SK-N-SH treated with all-trans-retinoic acid at 6 μM for 48 hours (cell line): ENCODE data around the gene MAGEB4.

Experiments
- ATAC-seq: fragments of 200-7000 bp; cut with Tn5 transposase; 3 replicates; pipeline ENCODE4 v1.9.1; 2020; ENCODE audit warnings: mild to moderate bottlenecking, moderate library complexity
- ARNTL ChIP-seq: fragments of 450-650 bp; formaldehyde crosslinking; IDR thresholded peaks from 2 replicates; pipeline ENCODE4 v1.5.0; 2020; ENCODE audit warnings: low read depth, mild to moderate bottlenecking, moderate library complexity, borderline replicate concordance
- BACH2 ChIP-seq: fragments of 250-450 bp; sonication (Bioruptor Pico); IDR thresholded peaks from 2 replicates; pipeline ENCODE4 v1.9.0; 2021; ENCODE audit warnings: mild to moderate bottlenecking, borderline replicate concordance
- CSDC2 ChIP-seq: fragments of 250-450 bp; sonication (Bioruptor Pico); IDR thresholded peaks from 2 replicates; pipeline ENCODE4 v1.5.0; 2020; ENCODE audit warnings: mild to moderate bottlenecking, moderate library complexity
- ESRRG ChIP-seq: fragments of 250-450 bp; sonication (Bioruptor Pico); IDR thresholded peaks from 2 replicates; pipeline ENCODE4 v1.6.1; 2021; ENCODE audit warnings: mild to moderate bottlenecking
- GLIS3 ChIP-seq: fragments of 250-450 bp; sonication (Bioruptor Pico); IDR thresholded peaks from 2 replicates; pipeline ENCODE4 v1.5.0; 2020; ENCODE audit warnings: mild to moderate bottlenecking, moderate library complexity
- ISL1 ChIP-seq: fragments of 250-450 bp; sonication (Bioruptor Pico); IDR thresholded peaks from 2 replicates; pipeline ENCODE4 v2.1.2; 2022; ENCODE audit warnings: mild to moderate bottlenecking, moderate library complexity
- OSR1 ChIP-seq: fragments of 250-450 bp; sonication (Bioruptor Pico); IDR thresholded peaks from 2 replicates; pipeline ENCODE4 v1.8.0; 2022; ENCODE audit warnings: moderate library complexity, mild to moderate bottlenecking, inconsistent platforms
- PPARA ChIP-seq: fragments of 250-450 bp; sonication (Bioruptor Pico); IDR thresholded peaks from 2 replicates; pipeline ENCODE4 v1.5.0; 2020; ENCODE audit warnings: mild to moderate bottlenecking, borderline replicate concordance
- RARB ChIP-seq: fragments of 250-450 bp; sonication (Bioruptor Pico); IDR thresholded peaks from 2 replicates; pipeline ENCODE4 v1.8.0; 2021; ENCODE audit warnings: mild to moderate bottlenecking, moderate library complexity
- SNAI2 ChIP-seq: fragments of 250-450 bp; sonication (Bioruptor Pico); IDR thresholded peaks from 2 replicates; pipeline ENCODE4 v1.5.0; 2020; ENCODE audit warnings: mild to moderate bottlenecking, moderate library complexity
- TCF4 ChIP-seq: fragments of 250-450 bp; sonication (Bioruptor Pico); IDR thresholded peaks from 2 replicates; pipeline ENCODE4 v1.8.0; 2021; ENCODE audit warnings: mild to moderate bottlenecking, moderate library complexity, borderline replicate concordance
- TOX ChIP-seq: fragments of 250-450 bp; sonication (Bioruptor Pico); IDR thresholded peaks from 2 replicates; pipeline ENCODE4 v1.8.0; 2021; ENCODE audit warnings: mild to moderate bottlenecking, moderate library complexity, borderline replicate concordance
- ZC3H10 ChIP-seq: fragments of 250-450 bp; sonication (Bioruptor Pico); IDR thresholded peaks from 2 replicates; pipeline ENCODE4 v1.5.1; 2021; ENCODE audit warnings: mild to moderate bottlenecking, moderate library complexity
- ZFP3 ChIP-seq: fragments of 250-450 bp; sonication (Bioruptor Pico); IDR thresholded peaks from 2 replicates; pipeline ENCODE4 v1.5.0; 2020; ENCODE audit warnings: mild to moderate bottlenecking, moderate library complexity
- ZFP30 ChIP-seq: fragments of 450-650 bp; formaldehyde crosslinking; IDR thresholded peaks from 2 replicates; pipeline ENCODE4 v1.5.0; 2022; ENCODE audit warnings: mild to moderate bottlenecking, moderate library complexity
- ZNF565 ChIP-seq: fragments of 450-650 bp; formaldehyde crosslinking; conservative IDR thresholded peaks from 2 replicates; pipeline ENCODE4 v1.5.0; 2020; ENCODE audit warnings: low read depth, mild to moderate bottlenecking, moderate library complexity
- ZNF70 ChIP-seq: fragments of 450-650 bp; formaldehyde crosslinking; IDR thresholded peaks from 2 replicates; pipeline ENCODE4 v1.5.0; 2020; ENCODE audit warnings: mild to moderate bottlenecking, moderate library complexity
- ZNF8 ChIP-seq: fragments of 450-650 bp; formaldehyde crosslinking; IDR thresholded peaks from 2 replicates; pipeline ENCODE4 v1.5.0; 2020; ENCODE audit warnings: mild to moderate bottlenecking, moderate library complexity
- TF ChIP-seq, protein P1 (sequence below): fragments of 250-450 bp; sonication (Bioruptor Pico); IDR thresholded peaks from 2 replicates; pipeline ENCODE4 v1.5.1; 2020; ENCODE audit warnings: low read depth, mild to moderate bottlenecking, moderate library complexity
- TF ChIP-seq, protein P2 (sequence below): fragments of 250-450 bp; sonication (Bioruptor Pico); IDR thresholded peaks from 2 replicates; pipeline ENCODE4 v1.8.0; 2021; ENCODE audit warnings: low read depth, mild to moderate bottlenecking, moderate library complexity, borderline replicate concordance
- TF ChIP-seq, protein P3 (sequence below): fragments of 250-450 bp; sonication (Bioruptor Pico); IDR thresholded peaks from 2 replicates; pipeline ENCODE4 v1.5.1; 2021; ENCODE audit warnings: mild to moderate bottlenecking, moderate library complexity

Gene MAGEB4

DNA sequence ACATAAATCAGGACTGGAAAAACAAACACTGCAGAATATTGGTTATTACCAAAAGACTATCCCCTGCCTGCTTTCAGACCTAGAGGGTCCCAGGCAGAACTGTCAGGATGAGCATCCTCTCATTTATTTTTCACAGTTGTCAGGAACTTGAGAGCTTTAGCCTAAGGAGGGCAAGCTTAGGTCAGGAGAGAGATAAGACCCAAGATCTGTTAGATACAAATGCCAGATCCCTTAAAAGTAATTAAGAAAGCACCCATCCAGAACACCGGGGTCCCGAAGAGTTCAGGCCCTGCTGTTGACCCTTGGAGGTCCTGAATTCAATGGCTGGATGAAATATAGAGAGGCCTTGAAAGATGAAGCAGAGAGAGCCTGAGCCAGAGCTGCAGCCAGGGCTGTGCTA, 17.3 kb upstream of the MAGEB4 start:
- no peak for TF ChIP-seq TOX
- TF ChIP-seq ARNTL (CRISPR knock-in tag): no peak
- no peak for TF ChIP-seq OSR1 (CRISPR knock-in tag)
- no peak for TF ChIP-seq ZNF70 (CRISPR knock-in tag)
- TF ChIP-seq, protein P1, sequence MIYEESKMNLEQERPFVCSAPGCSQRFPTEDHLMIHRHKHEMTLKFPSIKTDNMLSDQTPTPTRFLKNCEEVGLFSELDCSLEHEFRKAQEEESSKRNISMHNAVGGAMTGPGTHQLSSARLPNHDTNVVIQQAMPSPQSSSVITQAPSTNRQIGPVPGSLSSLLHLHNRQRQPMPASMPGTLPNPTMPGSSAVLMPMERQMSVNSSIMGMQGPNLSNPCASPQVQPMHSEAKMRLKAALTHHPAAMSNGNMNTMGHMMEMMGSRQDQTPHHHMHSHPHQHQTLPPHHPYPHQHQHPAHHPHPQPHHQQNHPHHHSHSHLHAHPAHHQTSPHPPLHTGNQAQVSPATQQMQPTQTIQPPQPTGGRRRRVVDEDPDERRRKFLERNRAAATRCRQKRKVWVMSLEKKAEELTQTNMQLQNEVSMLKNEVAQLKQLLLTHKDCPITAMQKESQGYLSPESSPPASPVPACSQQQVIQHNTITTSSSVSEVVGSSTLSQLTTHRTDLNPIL (CRISPR knock-in tag): no peak
- TF ChIP-seq ZNF8: no peak
- no peak for TF ChIP-seq BACH2 (CRISPR knock-in tag)
- no peak for TF ChIP-seq SNAI2 (CRISPR knock-in tag)
- TF ChIP-seq ZC3H10: no peak
- no peak for TF ChIP-seq ZNF565 (CRISPR knock-in tag)
- no peak for TF ChIP-seq CSDC2 (CRISPR knock-in tag)
- no peak for TF ChIP-seq GLIS3
- TF ChIP-seq RARB (CRISPR knock-in tag): no peak
- TF ChIP-seq ZFP30 (CRISPR knock-in tag): no peak
- no peak for TF ChIP-seq PPARA (CRISPR knock-in tag)
- no peak for TF ChIP-seq ESRRG (CRISPR knock-in tag)
- no peak; the same call in 1 of the 2 replicates for TF ChIP-seq TCF4 (CRISPR knock-in tag)
- ATAC-seq: no peak

DNA sequence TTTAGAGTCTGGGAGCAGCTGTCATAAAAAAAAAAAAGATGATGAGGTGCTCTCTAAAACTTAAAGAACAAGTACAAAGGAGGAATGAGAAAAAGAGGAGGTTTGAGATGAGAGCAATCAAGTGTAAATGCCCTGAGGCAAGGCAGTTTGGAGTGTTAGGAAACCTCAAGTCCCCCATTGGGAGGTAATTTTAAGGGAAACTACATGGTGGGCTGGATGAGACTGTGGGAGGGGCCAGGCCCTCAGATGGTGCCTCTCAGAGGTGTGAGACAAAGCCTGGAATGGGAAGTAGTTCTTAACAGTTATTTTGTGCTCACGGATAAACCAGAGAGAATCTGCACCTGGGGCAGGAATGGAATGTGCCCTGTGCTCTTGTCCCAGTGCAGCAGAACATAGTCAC, 13.3 kb upstream of the MAGEB4 start:
- ATAC-seq: no peak
- TF ChIP-seq GLIS3 (no peak), ZNF8 (no peak), BACH2 (CRISPR knock-in tag) (no peak), OSR1 (CRISPR knock-in tag) (no peak), TOX (no peak), ZFP3 (CRISPR knock-in tag) (no peak)
- TF ChIP-seq, protein P1 (CRISPR knock-in tag): no peak
- TF ChIP-seq, protein P2, sequence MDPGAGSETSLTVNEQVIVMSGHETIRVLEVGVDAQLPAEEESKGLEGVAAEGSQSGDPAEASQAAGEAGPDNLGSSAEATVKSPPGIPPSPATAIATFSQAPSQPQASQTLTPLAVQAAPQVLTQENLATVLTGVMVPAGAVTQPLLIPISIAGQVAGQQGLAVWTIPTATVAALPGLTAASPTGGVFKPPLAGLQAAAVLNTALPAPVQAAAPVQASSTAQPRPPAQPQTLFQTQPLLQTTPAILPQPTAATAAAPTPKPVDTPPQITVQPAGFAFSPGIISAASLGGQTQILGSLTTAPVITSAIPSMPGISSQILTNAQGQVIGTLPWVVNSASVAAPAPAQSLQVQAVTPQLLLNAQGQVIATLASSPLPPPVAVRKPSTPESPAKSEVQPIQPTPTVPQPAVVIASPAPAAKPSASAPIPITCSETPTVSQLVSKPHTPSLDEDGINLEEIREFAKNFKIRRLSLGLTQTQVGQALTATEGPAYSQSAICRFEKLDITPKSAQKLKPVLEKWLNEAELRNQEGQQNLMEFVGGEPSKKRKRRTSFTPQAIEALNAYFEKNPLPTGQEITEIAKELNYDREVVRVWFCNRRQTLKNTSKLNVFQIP (CRISPR knock-in tag): no peak

DNA sequence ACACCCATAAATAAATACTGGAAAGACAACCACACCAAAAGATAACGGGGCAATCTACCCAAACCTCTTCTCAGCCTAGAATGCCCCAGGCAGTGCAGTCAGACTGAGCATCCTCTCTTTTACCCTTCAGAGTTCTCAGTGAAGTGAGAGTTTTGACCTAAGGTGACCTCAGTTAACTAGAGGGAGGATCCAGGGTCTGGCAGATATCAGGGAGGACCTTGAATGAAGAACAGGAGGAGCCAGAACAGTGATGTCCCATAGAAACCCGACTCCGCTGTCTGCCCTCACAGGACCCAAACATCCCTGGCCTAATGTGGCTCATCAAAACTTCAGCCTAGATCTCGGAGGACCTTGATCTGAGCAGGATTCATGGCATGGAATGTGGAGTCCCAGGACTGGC, 11.4 kb upstream of the MAGEB4 start, which contains the start of gene MAGEB3:
MAGEB3 (plus strand) TSS at position 263 of the 400 bp plus-strand sequence. CDS start 5,268 bp downstream, outside the sequence.
- no peak; the same call in 2 of the 3 replicates for ATAC-seq
- TF ChIP-seq ZFP3 (CRISPR knock-in tag): no peak
- TF ChIP-seq TOX: no peak
- TF ChIP-seq CSDC2 (CRISPR knock-in tag): no peak
- no peak for TF ChIP-seq ZNF565 (CRISPR knock-in tag)

DNA sequence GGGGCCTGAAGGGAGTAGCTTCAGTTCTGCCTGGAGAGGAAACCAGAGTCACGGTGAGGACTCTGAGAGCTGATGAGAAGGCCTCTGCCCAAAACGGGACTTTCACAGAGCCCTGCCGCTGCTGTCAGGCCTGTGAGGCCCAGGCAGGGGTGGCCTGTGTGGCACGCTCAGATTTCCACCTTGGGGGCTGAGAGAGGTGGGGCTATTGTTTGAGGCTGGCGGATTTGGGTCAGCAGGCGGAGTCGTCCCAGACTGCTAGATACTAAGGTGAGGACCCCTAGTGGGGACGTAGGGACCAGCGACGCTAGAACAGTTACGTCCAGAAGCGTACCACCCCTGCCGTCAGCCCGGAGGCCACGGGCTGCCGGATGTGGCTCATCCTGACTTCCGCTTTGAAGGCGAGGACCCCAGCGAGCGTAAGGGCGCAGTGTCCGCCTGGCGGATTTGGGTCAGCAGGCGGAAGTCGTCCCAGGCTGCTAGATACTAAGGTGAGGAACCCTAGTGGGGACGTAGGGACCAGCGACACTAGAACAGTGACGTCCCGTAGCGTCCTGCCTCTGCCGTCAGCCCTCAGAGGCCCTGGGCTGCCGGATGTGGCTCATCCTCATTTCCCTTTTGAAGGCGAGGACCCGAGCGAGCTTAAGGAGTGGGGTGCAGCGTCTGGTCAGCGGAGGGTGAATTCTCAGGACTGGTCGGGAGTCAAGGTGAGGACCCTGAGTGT, 5.1 kb downstream of the MAGEB4 start, which contains the start of gene MAGEB1:
MAGEB1 (plus strand) TSS at position 378 of the 721 bp plus-strand sequence. CDS start 3,348 bp downstream, outside the sequence.
- peak; percentile 72 for ATAC-seq
- TF ChIP-seq, protein P3, sequence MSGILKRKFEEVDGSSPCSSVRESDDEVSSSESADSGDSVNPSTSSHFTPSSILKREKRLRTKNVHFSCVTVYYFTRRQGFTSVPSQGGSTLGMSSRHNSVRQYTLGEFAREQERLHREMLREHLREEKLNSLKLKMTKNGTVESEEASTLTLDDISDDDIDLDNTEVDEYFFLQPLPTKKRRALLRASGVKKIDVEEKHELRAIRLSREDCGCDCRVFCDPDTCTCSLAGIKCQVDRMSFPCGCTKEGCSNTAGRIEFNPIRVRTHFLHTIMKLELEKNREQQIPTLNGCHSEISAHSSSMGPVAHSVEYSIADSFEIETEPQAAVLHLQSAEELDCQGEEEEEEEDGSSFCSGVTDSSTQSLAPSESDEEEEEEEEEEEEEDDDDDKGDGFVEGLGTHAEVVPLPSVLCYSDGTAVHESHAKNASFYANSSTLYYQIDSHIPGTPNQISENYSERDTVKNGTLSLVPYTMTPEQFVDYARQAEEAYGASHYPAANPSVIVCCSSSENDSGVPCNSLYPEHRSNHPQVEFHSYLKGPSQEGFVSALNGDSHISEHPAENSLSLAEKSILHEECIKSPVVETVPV (CRISPR knock-in tag): no peak
- no peak for TF ChIP-seq GLIS3
- no peak for TF ChIP-seq PPARA (CRISPR knock-in tag)
- no peak for TF ChIP-seq ZFP3 (CRISPR knock-in tag)
- TF ChIP-seq ESRRG (CRISPR knock-in tag): no peak
- no peak for TF ChIP-seq ISL1 (CRISPR knock-in tag)
- TF ChIP-seq ZNF565 (CRISPR knock-in tag): no peak
- TF ChIP-seq, all 23 proteins: peak for 0
